ENCODE data around the gene OR6A2.

Gene OR6A2

GRCh38 chr11:6755303-6755952, 44.1 kb downstream of the OR6A2 start:
- peak; percentile 49 for DNase-seq

- DNase-seq = no peak
Observed at GRCh38 chr11:6747097-6747668, 52.3 kb downstream of the OR6A2 start.

GRCh38 chr11:6746626-6747025, 52.9 kb downstream of the OR6A2 start:
- no peak for DNase-seq

GRCh38 chr11:6746086-6746618, 53.3 kb downstream of the OR6A2 start:
- DNase-seq = peak; percentile 77

GRCh38 chr11:6745465-6746015, 53.9 kb downstream of the OR6A2 start:
- DNase-seq = peak; percentile 67

- DNase-seq = no peak
Observed at GRCh38 chr11:6745018-6745417, 54.5 kb downstream of the OR6A2 start.

- DNase-seq = peak; percentile 47
Observed at GRCh38 chr11:6742260-6742659, 57.2 kb downstream of the OR6A2 start.

Measured in activated CD4-positive, alpha-beta T cell treated with anti-CD3 and anti-CD28 coated beads, Interleukin-10, Interleukin-2, amounts not matched to agents 100 ng/mL and 50 ng/mL, durations not matched to agents 16 hours and 8 hours (primary cell).